ENCODE results near the gene LARP1B.
"Not testable (repeated sequence)": the region's sequence is repeated elsewhere in the genome, so short reads cannot be mapped to it uniquely, and the experiment has no call there.

The LARP1B gene

DNA sequence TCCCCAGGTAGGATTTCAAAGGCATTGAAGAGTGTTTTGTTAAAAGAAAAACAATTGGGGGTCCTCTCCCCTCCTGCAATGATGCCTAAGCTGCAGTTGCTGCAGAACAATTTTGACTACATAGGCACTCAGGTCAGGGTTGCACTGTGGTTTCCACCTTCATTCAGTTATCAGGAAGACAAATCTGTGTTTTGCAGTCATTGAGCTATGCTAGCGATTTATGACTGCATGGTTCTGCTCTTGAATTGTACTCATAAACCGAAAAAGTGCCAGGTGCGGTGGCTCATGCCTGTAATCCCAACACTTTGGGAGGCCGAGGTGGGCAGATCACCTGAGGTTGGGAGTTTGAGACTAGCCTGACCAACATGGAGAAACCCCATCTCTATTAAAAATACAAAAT lies 197.1 kb downstream of the LARP1B start:
- ATAC-seq, result not testable (repeated sequence)

DNA sequence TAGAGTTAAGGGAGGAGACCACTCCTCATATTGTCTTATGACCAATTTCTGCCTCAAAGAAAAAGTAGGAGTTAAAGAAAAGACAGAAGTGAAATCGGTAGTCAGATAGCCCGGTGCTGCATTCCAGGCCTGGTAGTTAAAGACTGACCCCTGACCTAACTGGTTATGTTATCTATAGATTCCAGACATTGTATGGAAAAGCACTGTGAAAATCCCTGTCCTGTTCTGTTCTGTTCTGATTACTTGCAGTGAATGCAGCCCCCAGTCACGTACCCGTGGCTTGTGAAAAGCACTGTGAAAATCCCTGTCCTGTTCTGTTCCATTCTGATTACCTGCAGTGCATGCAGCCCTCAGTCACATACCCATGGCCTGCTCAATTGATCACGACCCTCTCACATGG lies 198.8 kb downstream of the LARP1B start:
- ATAC-seq, result not testable (repeated sequence)

All from SK-N-SH treated with all-trans-retinoic acid at 6 μM for 48 hours (cell line).